AG09319 (cell line): ENCODE measurements around the gene PSMD9.
"Not testable (repeated sequence)": the region's sequence is repeated elsewhere in the genome, so short reads cannot be mapped to it uniquely, and the experiment has no call there.

Experiments used
- DNase-seq: peaks from one replicate; pipeline ENCODE4 v3.0.0-alpha.2; 2010; ENCODE audit warnings: low read depth; ENCODE audit errors: extremely low read depth
- TF ChIP-seq, protein P1 (sequence below): IDR thresholded peaks from 2 replicates; pipeline ENCODE4 v1.5.1; 2011; ENCODE audit warnings: low read depth, mild to moderate bottlenecking, inconsistent platforms, low read length, moderate library complexity

Gene PSMD9

DNA sequence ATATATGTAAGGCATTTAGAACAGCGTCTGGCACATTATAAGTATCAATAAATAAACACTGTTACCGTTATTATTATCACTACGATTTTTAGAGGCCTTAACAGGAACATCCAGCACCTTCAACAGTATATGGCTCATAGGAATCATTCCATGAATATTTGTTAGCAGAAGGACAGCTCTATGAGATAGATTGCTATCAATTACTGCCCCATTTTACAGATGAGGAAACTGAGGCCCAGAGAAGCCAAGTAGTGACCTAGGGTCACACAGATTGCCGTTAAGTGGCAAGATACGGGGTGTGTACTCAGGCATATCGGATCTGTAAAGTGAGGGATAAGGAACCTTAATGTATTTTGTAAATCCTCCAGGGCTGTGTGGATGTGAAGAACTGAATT, 510 bp upstream of the PSMD9 start:
- TF ChIP-seq, protein P1, sequence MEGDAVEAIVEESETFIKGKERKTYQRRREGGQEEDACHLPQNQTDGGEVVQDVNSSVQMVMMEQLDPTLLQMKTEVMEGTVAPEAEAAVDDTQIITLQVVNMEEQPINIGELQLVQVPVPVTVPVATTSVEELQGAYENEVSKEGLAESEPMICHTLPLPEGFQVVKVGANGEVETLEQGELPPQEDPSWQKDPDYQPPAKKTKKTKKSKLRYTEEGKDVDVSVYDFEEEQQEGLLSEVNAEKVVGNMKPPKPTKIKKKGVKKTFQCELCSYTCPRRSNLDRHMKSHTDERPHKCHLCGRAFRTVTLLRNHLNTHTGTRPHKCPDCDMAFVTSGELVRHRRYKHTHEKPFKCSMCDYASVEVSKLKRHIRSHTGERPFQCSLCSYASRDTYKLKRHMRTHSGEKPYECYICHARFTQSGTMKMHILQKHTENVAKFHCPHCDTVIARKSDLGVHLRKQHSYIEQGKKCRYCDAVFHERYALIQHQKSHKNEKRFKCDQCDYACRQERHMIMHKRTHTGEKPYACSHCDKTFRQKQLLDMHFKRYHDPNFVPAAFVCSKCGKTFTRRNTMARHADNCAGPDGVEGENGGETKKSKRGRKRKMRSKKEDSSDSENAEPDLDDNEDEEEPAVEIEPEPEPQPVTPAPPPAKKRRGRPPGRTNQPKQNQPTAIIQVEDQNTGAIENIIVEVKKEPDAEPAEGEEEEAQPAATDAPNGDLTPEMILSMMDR, result no peak
- no peak for DNase-seq

DNA sequence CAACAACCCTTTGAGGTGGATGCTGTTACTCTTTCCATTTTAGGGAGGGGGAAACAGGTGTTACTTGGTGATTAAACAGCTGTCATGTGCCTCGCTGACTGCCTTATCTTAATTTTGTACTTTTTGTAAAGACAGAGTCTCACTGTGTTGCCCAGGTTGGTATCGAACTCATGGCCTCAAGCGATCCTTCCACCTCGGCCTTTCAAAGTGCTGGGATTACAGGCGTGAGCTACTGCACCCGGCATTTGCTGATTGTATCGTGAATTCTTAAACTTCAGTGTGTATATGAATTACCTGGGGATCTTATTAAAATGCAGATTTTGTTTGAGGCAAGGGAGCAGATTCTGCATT, 659 bp downstream of the PSMD9 start:
- TF ChIP-seq, protein P1, result no peak

GRCh38 chr12:121889661-121890060, 1.1 kb downstream of the PSMD9 start:
- not testable (repeated sequence) for DNase-seq

More for the DNA sequence above, 659 bp downstream of the PSMD9 start:
- DNase-seq, result no peak

DNA sequence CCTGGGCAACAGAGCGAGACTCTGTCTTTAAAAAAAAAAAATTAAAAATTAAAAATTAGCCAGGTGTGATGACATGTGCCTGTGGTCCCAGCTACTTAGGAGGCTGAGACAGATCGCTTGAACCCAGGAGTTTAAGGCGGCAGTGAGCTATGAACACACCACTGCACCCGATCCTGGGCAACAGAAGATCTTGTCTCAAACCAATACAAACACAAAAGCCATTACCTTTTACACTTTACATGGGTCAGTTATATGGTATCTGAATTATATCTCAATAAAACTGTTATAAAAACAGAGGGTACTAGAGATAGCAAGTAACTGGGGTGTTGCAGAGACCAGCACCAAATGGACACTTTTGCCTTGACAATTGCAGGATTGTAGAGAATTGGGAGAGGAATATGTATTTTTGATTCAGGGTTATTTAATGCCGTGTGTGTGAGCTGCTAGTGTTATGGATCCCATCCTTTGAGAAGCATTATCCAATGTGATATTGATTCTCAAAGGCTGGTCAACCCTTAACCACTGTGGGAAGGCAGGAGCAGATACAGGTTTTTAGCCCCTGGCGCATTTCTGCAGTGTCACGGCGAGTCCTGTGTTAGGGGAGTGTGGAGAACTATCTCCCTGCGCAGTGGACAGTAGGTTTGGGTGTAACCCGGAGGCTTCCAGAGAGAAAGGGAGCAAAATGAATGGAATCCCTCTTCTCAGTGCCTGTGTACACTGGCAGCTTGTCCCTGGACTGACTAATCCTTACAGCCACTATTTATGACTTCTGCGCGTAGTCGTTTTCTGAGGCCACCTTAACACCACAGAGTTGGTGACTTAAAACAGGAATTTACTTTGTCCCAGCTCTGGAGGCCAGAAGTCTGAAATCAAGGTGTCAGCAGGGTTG, 4.3 kb downstream of the PSMD9 start:
- TF ChIP-seq, protein P1, result no peak
- no peak for DNase-seq

DNA sequence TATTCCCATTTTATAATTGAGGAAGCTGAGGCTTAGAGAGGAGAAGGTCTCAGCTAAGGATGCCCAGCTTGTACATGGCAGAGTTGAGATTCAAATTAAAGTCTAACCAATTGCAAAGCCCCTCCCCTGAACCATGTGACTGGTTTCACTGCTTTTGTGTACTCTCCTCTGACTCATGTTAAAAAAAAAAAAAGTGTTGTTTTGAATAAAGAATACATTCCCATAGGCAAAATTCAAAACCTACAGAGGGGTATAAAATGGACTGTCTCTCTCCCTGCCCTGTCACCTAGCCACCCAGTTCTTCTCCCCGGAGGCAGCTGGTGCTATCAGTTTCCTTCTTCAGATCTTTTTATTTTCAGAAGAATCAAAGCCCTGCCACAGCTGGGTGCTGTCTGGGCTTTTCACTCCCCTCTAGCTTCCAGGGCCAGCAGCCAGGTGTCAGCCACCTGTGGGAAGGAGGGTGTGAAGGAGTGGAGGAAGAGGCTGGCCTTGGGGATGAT, 5.4 kb downstream of the PSMD9 start:
- DNase-seq, result no peak
- TF ChIP-seq, protein P1, result no peak

- DNase-seq, result no peak
- TF ChIP-seq, protein P1, result no peak; the same call in 1 of the 2 replicates
Measured at GRCh38 chr12:121894633-121895032, 6.0 kb downstream of the PSMD9 start.

DNA sequence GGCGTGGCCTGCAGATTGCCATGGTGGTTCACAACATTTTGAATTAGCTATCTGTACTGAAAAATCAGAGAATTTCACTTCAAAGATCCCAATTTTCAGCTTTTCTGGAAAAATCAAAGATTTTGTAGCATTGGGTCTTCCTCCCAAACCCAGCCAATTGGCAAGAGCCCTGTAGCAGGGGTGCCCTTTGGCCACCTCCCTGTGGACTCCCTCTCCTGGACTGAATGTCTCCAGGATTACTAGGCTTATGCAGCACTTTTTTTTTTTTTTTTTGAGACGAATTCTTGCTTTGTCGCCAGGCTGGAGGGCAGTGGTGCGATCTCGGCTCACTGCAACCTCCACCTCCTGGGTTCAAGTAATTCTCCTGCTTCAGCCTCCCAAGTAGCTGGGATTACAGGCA, 9.7 kb downstream of the PSMD9 start:
- TF ChIP-seq, protein P1, result no peak
- DNase-seq, result no peak
